Suprapubic skin (tissue), 4 donors: Measurements from ENCODE around the gene KREMEN1.

Experiments used
- CTCF ChIP-seq, 2 donors: fragments of 200-600 bp in 1 of 2; fragments of 450-650 bp in 1 of 2; sonication (generic) in 1 of 2; IDR thresholded peaks; one replicate each; pipeline ENCODE4 v1.5.1; 2016 to 2019; ENCODE audit warnings: antibody characterized with exemption in 2 of 2, mild to moderate bottlenecking in 1 of 2, moderate library complexity in 1 of 2
- EP300 ChIP-seq: sonication (generic); formaldehyde crosslinking; IDR thresholded peaks from one replicate; pipeline ENCODE4 v1.6.1; 2017; ENCODE audit warnings: antibody characterized with exemption
- POLR2A ChIP-seq, 2 donors: fragments of 450-650 bp; IDR thresholded peaks; one replicate each; pipeline ENCODE4 v1.6.1; 2017; ENCODE audit warnings: antibody characterized with exemption in 2 of 2, mild to moderate bottlenecking in 2 of 2, moderate library complexity in 2 of 2
- POLR2AphosphoS5 ChIP-seq, 3 donors: sonication (generic); formaldehyde crosslinking; IDR thresholded peaks; one replicate each; pipeline ENCODE4 v1.6.1; 2017; ENCODE audit warnings: antibody characterized with exemption in 3 of 3

- TF ChIP-seq CTCF (IDR thresholded peaks at IDR 0.05) (no peak), POLR2A (IDR thresholded peaks at IDR 0.05) (no peak), EP300 (no peak), POLR2AphosphoS5 (IDR thresholded peaks at IDR 0.05) (no peak)
Measured at GRCh38 chr22:29082826-29083545, 10.2 kb downstream of the KREMEN1 start.
